ENCODE measurements around the gene KCNJ5.

GRCh38 chr11:128909438-128910125 lies 18.4 kb downstream of the KCNJ5 start:
- TF ChIP-seq, protein P1, sequence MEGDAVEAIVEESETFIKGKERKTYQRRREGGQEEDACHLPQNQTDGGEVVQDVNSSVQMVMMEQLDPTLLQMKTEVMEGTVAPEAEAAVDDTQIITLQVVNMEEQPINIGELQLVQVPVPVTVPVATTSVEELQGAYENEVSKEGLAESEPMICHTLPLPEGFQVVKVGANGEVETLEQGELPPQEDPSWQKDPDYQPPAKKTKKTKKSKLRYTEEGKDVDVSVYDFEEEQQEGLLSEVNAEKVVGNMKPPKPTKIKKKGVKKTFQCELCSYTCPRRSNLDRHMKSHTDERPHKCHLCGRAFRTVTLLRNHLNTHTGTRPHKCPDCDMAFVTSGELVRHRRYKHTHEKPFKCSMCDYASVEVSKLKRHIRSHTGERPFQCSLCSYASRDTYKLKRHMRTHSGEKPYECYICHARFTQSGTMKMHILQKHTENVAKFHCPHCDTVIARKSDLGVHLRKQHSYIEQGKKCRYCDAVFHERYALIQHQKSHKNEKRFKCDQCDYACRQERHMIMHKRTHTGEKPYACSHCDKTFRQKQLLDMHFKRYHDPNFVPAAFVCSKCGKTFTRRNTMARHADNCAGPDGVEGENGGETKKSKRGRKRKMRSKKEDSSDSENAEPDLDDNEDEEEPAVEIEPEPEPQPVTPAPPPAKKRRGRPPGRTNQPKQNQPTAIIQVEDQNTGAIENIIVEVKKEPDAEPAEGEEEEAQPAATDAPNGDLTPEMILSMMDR (conservative IDR thresholded peaks at IDR 0.05; ENCODE audit: low read depth, low read length), result no peak
- TF ChIP-seq POLR2A (IDR thresholded peaks at IDR 0.05; ENCODE audit: low read depth, low read length) (no peak), CHD1 (IDR thresholded peaks at IDR 0.05; ENCODE audit: low read depth, low read length) (no peak), MXI1 (IDR thresholded peaks at IDR 0.05; ENCODE audit: borderline replicate concordance, low read depth, low read length) (no peak), RFX5 (IDR thresholded peaks at IDR 0.05; ENCODE audit: low read depth, low read length) (no peak), MAFK (IDR thresholded peaks at IDR 0.05; ENCODE audit: low read depth, low read length) (no peak)
